Suprapubic skin (tissue), 3 donors: ENCODE data around the gene PKP1.

Experiments used
- CTCF ChIP-seq, 2 donors: fragments of 200-600 bp in 1 of 2; fragments of 450-650 bp in 1 of 2; sonication (generic) in 1 of 2; IDR thresholded peaks; one replicate each; pipeline ENCODE4 v1.5.1; 2016 to 2019; ENCODE audit warnings: antibody characterized with exemption in 2 of 2, mild to moderate bottlenecking in 1 of 2, moderate library complexity in 1 of 2
- EP300 ChIP-seq: sonication (generic); formaldehyde crosslinking; IDR thresholded peaks from one replicate; pipeline ENCODE4 v1.6.1; 2017; ENCODE audit warnings: antibody characterized with exemption
- POLR2A ChIP-seq, 2 donors: fragments of 450-650 bp; IDR thresholded peaks; one replicate each; pipeline ENCODE4 v1.6.1; 2017; ENCODE audit warnings: antibody characterized with exemption in 2 of 2, mild to moderate bottlenecking in 2 of 2, moderate library complexity in 2 of 2

GRCh38 chr1:201375169-201375568, 91.9 kb downstream of the PKP1 start:
- no peak for TF ChIP-seq CTCF (IDR thresholded peaks at IDR 0.05)
- TF ChIP-seq POLR2A (IDR thresholded peaks at IDR 0.05), result no peak
- TF ChIP-seq EP300, result no peak
